B cell (primary cell): ENCODE measurements around the gene LDHD.

ENCODE experiments used
- EZH2 ChIP-seq: IDR thresholded peaks from 2 replicates; pipeline ENCODE4 v1.6.1; 2012; ENCODE audit warnings: borderline replicate concordance, low read depth, mild to moderate bottlenecking, moderate library complexity, low read length; ENCODE audit not compliant: insufficient read depth, poor library complexity, severe bottlenecking
- TF ChIP-seq, protein P1 (sequence below): fragments of 200-600 bp; IDR thresholded peaks from one replicate; pipeline ENCODE4 v1.8.0; 2022; ENCODE audit warnings: antibody characterized with exemption, mild to moderate bottlenecking

- TF ChIP-seq EZH2: no peak
- TF ChIP-seq, protein P1, sequence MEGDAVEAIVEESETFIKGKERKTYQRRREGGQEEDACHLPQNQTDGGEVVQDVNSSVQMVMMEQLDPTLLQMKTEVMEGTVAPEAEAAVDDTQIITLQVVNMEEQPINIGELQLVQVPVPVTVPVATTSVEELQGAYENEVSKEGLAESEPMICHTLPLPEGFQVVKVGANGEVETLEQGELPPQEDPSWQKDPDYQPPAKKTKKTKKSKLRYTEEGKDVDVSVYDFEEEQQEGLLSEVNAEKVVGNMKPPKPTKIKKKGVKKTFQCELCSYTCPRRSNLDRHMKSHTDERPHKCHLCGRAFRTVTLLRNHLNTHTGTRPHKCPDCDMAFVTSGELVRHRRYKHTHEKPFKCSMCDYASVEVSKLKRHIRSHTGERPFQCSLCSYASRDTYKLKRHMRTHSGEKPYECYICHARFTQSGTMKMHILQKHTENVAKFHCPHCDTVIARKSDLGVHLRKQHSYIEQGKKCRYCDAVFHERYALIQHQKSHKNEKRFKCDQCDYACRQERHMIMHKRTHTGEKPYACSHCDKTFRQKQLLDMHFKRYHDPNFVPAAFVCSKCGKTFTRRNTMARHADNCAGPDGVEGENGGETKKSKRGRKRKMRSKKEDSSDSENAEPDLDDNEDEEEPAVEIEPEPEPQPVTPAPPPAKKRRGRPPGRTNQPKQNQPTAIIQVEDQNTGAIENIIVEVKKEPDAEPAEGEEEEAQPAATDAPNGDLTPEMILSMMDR: no peak
These were observed 40.8 kb downstream of the LDHD start for GRCh38 chr16:75075688-75076268.
